Fibroblast of lung (primary cell): ENCODE measurements around the gene MSANTD3. TPM values are rescaled to one million over a fixed set of nuclear protein-coding genes. Genes with fewer than 3 reads are reported as not detected.

ENCODE experiments used
- DNase-seq, 2 donors: peaks; one replicate each; pipeline versions ENCODE4 v3.0.0 to v3.0.0-alpha.2; 2010; ENCODE audit warnings: low read depth in 2 of 2
- H2AFZ ChIP-seq: 2 replicates; pipeline ENCODE4 v1.5.1; 2012; ENCODE audit warnings: low read length, control low read depth, inconsistent platforms
- H3K27ac ChIP-seq: 2 replicates; pipeline ENCODE4 v1.5.1; 2011; ENCODE audit warnings: low read length, control low read depth; ENCODE audit not compliant: insufficient read depth
- H3K27me3 ChIP-seq: 2 replicates; pipeline ENCODE4 v1.5.1; 2011; ENCODE audit warnings: mild to moderate bottlenecking, low read length; ENCODE audit not compliant: control insufficient read depth, insufficient read depth
- H3K36me3 ChIP-seq: 2 replicates; pipeline ENCODE4 v1.5.1; 2011; ENCODE audit warnings: low read length; ENCODE audit not compliant: control insufficient read depth, insufficient read depth
- H3K4me1 ChIP-seq: 2 replicates; pipeline ENCODE4 v1.5.1; 2011; ENCODE audit warnings: low read length; ENCODE audit not compliant: control insufficient read depth, insufficient read depth; ENCODE audit errors: extremely low read depth
- H3K4me2 ChIP-seq: 2 replicates; pipeline ENCODE4 v1.5.1; 2011; ENCODE audit warnings: low read length, control low read depth; ENCODE audit not compliant: insufficient read depth; ENCODE audit errors: extremely low read depth
- H3K4me3 ChIP-seq, 4 experiments: fragments of 200-600 bp in 1 of 4; sonication (generic) in 1 of 4; replicated peaks in 1 of 4; 2 replicates each; pipeline ENCODE4 v1.5.1; 2011 to 2016; ENCODE audit warnings: low read length in 4 of 4, low read depth in 3 of 4, mild to moderate bottlenecking in 3 of 4, control low read depth in 2 of 4, inconsistent platforms in 1 of 4, mixed read lengths in 1 of 4; ENCODE audit not compliant: insufficient read depth in 1 of 4; ENCODE audit errors: control extremely low read depth in 1 of 4
- H3K79me2 ChIP-seq: 2 replicates; pipeline ENCODE4 v1.5.1; 2012; ENCODE audit warnings: mild to moderate bottlenecking, low read length, inconsistent platforms; ENCODE audit not compliant: control insufficient read depth, insufficient read depth
- H3K9ac ChIP-seq: 2 replicates; pipeline ENCODE4 v1.5.1; 2011; ENCODE audit warnings: mild to moderate bottlenecking, low read length, control low read depth; ENCODE audit not compliant: insufficient read depth
- H3K9me3 ChIP-seq: 2 replicates; pipeline ENCODE4 v1.5.1; 2012; ENCODE audit warnings: low read depth, low read length; ENCODE audit not compliant: control insufficient read depth, insufficient read depth
- H4K20me1 ChIP-seq: 2 replicates; pipeline ENCODE4 v1.5.1; 2011; ENCODE audit warnings: low read length; ENCODE audit not compliant: control insufficient read depth, insufficient read depth; ENCODE audit errors: extremely low read depth
- CTCF ChIP-seq, 2 donors: IDR thresholded peaks in 1 of 2; conservative IDR thresholded peaks in 1 of 2; 1 replicate in 1 of 2; 2 replicates in 1 of 2; pipeline ENCODE4 v1.5.1; 2011 to 2012; ENCODE audit warnings: low read length in 2 of 2, control low read depth in 1 of 2, inconsistent platforms in 1 of 2, low read depth in 1 of 2, mild to moderate bottlenecking in 1 of 2
- EZH2 ChIP-seq: IDR thresholded peaks from 2 replicates; pipeline ENCODE4 v1.5.1; 2012; ENCODE audit warnings: low read length, control low read depth, mild to moderate bottlenecking; ENCODE audit errors: missing control alignments
- polyA plus RNA-seq, 2 donors: library from polyadenylated mRNA; depleted of rRNA in 1 of 2; stranded (reverse) in 1 of 2; unstranded in 1 of 2; fragments of >200 nt; gene quantifications; 2 replicates each; pipeline ENCODE4 v1.2.1, GENCODE V29; 2011 to 2012; ENCODE audit warnings: missing spikeins in 1 of 2
- total RNA-seq: library from RNA; depleted of rRNA; stranded (reverse); fragments of >200 nt; gene quantifications from 2 replicates; pipeline ENCODE4 v1.2.1, GENCODE V29; 2014

Gene MSANTD3
- total and polyA plus RNA-seq, 2 donors (not counting 1 experiment from before 2014, with no cell fraction given): 54.2 to 59.6 TPM

DNA sequence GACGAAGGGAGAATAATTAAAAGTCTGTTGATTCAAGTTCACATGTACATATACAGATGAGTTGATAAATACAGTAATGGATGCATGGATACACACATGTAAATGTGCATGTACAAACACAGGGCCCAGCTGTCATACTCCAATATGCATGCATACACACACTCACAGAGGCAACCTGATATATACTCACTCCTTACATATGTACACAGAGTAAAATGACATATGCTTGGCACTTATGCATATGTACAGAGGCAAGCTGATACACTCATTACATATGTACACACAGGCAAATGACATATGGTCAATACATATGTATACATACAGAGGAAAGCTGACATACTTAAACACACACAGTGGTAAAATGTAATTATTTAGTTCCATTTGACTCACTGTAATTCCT, 38.8 kb downstream of the MSANTD3 start:
- DNase-seq: no peak
- Histone ChIP-seq H2AFZ (no peak overlapping the region), H3K79me2 (no peaks in the 10 kb centered on the region)

GRCh38 chr9:100466171-100466828, 39.4 kb downstream of the MSANTD3 start:
- Histone ChIP-seq H3K9me3 (no peaks in the 10 kb centered on the region), H3K4me1 (no peaks in the 10 kb centered on the region), H4K20me1 (no peaks in the 10 kb centered on the region), H2AFZ (no peak overlapping the region), H3K79me2 (no peaks in the 10 kb centered on the region), H3K4me3 (no peak overlapping the region), H3K27me3 (no peaks in the 10 kb centered on the region), H3K36me3 (no peaks in the 10 kb centered on the region), H3K9ac (no peak overlapping the region), H3K27ac (no peak overlapping the region), H3K4me2 (no peak overlapping the region)
- TF ChIP-seq EZH2: no peak
- TF ChIP-seq CTCF (conservative IDR thresholded peaks at IDR 0.05 in 1 of 2, IDR thresholded peaks at IDR 0.05 in 1 of 2; ENCODE audit: low read depth in 1 of 2, low read length in 2 of 2): no peak
- DNase-seq: peak in 1 of 2 donors; percentile 19

More for the DNA sequence above, 38.8 kb downstream of the MSANTD3 start:
- no peaks in the 10 kb centered on the region for H3K36me3 ChIP-seq
- H3K9me3 ChIP-seq: no peaks in the 10 kb centered on the region
- no peaks in the 10 kb centered on the region for H3K4me1 ChIP-seq
- H3K4me3 ChIP-seq: no peak overlapping the region
- no peaks in the 10 kb centered on the region for H3K27me3 ChIP-seq
- no peaks in the 10 kb centered on the region for H4K20me1 ChIP-seq
- no peak for TF ChIP-seq EZH2
- TF ChIP-seq CTCF (conservative IDR thresholded peaks at IDR 0.05 in 1 of 2, IDR thresholded peaks at IDR 0.05 in 1 of 2; ENCODE audit: low read depth in 1 of 2, low read length in 2 of 2): no peak
- H3K4me2 ChIP-seq: no peak overlapping the region
- no peak overlapping the region for H3K27ac ChIP-seq
- no peak overlapping the region for H3K9ac ChIP-seq

GRCh38 chr9:100466829-100467221, 39.9 kb downstream of the MSANTD3 start:
- TF ChIP-seq EZH2 (no peak), CTCF (conservative IDR thresholded peaks at IDR 0.05 in 1 of 2, IDR thresholded peaks at IDR 0.05 in 1 of 2; ENCODE audit: low read depth in 1 of 2, low read length in 2 of 2) (no peak)
- no peaks in the 10 kb centered on the region for H3K4me1 ChIP-seq
- no peaks in the 10 kb centered on the region for H3K27me3 ChIP-seq
- no peak overlapping the region for H2AFZ ChIP-seq
- no peak for DNase-seq
- no peak overlapping the region for H3K4me2 ChIP-seq
- no peaks in the 10 kb centered on the region for H4K20me1 ChIP-seq
- H3K36me3 ChIP-seq: no peaks in the 10 kb centered on the region
- H3K9ac ChIP-seq: no peak overlapping the region
- H3K9me3 ChIP-seq: no peaks in the 10 kb centered on the region
- H3K27ac ChIP-seq: no peak overlapping the region
- no peak overlapping the region for H3K4me3 ChIP-seq
- no peaks in the 10 kb centered on the region for H3K79me2 ChIP-seq
